ENCODE results near the gene TRIM40. TPM values are rescaled to one million over a fixed set of nuclear protein-coding genes. Genes with fewer than 3 reads are reported as not detected.

The TRIM40 gene
- total and polyA plus RNA-seq, 2 of the 13 experiments (the other 11 are each of a cell fraction or from before 2014, with no cell fraction given), result 0.58 TPM; not detected in 1

- Histone ChIP-seq H3K36me3 (replicated peaks in 1 of 2; ENCODE audit: control insufficient read depth in 1 of 2, insufficient read depth in 2 of 2, low read length in 2 of 2) (no peaks in the 10 kb centered on the region), H3K9ac (ENCODE audit: insufficient read depth, low read depth, low read length) (no peak overlapping the region), H3K27ac (ENCODE audit: extremely low read length, insufficient read depth, low read length) (no peak overlapping the region), H3K27me3 (ENCODE audit: control insufficient read depth in 1 of 2, insufficient read depth in 2 of 2, low read length in 2 of 2) (no peaks in the 10 kb centered on the region), H4K20me1 (ENCODE audit: insufficient read depth, low read length) (no peaks in the 10 kb centered on the region), H3K4me3 (replicated peaks in 1 of 3; ENCODE audit: insufficient read depth in 1 of 3, low read depth in 2 of 3, low read length in 3 of 3) (no peak overlapping the region), H3K4me1 (ENCODE audit: insufficient read depth, low read length) (peaks cover 64% of the 10 kb centered on the region), H3K9me3 (ENCODE audit: low read length) (no peaks in the 10 kb centered on the region), H2AFZ (ENCODE audit: low read length) (no peak overlapping the region), H3K79me2 (ENCODE audit: insufficient read depth, low read length) (no peaks in the 10 kb centered on the region), H3K4me2 (ENCODE audit: low read depth, low read length) (no peak overlapping the region)
- no TSS peak for BruUV-seq (replicated peaks)
- ChIA-PET POLR2A (no interaction called here), CTCF (ENCODE audit: low intra/inter-chr PET ratio, low total read pairs) (no interaction called here)
- in situ Hi-C loops (cut with HindIII; ENCODE audit: extremely low pct_ligation_motif_present, low pct_unique_long_range_greater_than_20kb), result no loop called here
- no peak for ATAC-seq
- intact Hi-C loops (cut with micrococcal nuclease; ENCODE audit: unreplicated experiment), result no loop called here
- no peak for FAIRE-seq
- 95% methylated on average over 2 of the region's 2 CpGs for WGBS (ENCODE audit: low lambda C conversion rate)
- no peak for DNase-seq (ENCODE audit: low spot score)
- TF ChIP-seq HOXD1 (CRISPR knock-in tag; IDR thresholded peaks at IDR 0.05) (no peak), ZNF569 (CRISPR knock-in tag; IDR thresholded peaks at IDR 0.05; ENCODE audit: borderline replicate concordance) (no peak), NR3C1 (CRISPR knock-in tag; IDR thresholded peaks at IDR 0.05) (no peak), E2F5 (CRISPR knock-in tag; conservative IDR thresholded peaks at IDR 0.05) (no peak), ZNF17 (CRISPR knock-in tag; IDR thresholded peaks at IDR 0.05) (no peak), KDM5A (IDR thresholded peaks at IDR 0.05; ENCODE audit: borderline replicate concordance, low read length) (no peak), HIVEP1 (CRISPR knock-in tag; IDR thresholded peaks at IDR 0.05) (no peak), DNMT3B (CRISPR knock-in tag; conservative IDR thresholded peaks at IDR 0.05) (no peak), ZC3H13 (CRISPR knock-in tag; IDR thresholded peaks at IDR 0.05) (no peak), MBD4 (IDR thresholded peaks at IDR 0.05; ENCODE audit: borderline replicate concordance, low read length) (no peak), SNRNP70 (IDR thresholded peaks at IDR 0.05; ENCODE audit: low read depth, low read length) (no peak), ZNF232 (CRISPR knock-in tag; IDR thresholded peaks at IDR 0.05; ENCODE audit: borderline replicate concordance) (no peak), SMARCC2 (IDR thresholded peaks at IDR 0.05) (no peak), ZNF12 (CRISPR knock-in tag; IDR thresholded peaks at IDR 0.05) (no peak)
- TF ChIP-seq, protein P1, sequence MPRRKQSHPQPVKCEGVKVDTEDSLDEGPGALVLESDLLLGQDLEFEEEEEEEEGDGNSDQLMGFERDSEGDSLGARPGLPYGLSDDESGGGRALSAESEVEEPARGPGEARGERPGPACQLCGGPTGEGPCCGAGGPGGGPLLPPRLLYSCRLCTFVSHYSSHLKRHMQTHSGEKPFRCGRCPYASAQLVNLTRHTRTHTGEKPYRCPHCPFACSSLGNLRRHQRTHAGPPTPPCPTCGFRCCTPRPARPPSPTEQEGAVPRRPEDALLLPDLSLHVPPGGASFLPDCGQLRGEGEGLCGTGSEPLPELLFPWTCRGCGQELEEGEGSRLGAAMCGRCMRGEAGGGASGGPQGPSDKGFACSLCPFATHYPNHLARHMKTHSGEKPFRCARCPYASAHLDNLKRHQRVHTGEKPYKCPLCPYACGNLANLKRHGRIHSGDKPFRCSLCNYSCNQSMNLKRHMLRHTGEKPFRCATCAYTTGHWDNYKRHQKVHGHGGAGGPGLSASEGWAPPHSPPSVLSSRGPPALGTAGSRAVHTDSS (CRISPR knock-in tag; conservative IDR thresholded peaks at IDR 0.05), result no peak
- TF ChIP-seq, protein P2, sequence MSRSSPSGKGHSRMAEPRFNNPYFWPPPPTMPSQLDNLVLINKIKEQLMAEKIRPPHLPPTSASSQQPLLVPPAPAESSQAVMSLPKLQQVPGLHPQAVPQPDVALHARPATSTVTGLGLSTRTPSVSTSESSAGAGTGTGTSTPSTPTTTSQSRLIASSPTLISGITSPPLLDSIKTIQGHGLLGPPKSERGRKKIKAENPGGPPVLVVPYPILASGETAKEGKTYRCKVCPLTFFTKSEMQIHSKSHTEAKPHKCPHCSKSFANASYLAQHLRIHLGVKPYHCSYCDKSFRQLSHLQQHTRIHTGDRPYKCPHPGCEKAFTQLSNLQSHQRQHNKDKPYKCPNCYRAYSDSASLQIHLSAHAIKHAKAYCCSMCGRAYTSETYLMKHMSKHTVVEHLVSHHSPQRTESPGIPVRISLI (CRISPR knock-in tag; IDR thresholded peaks at IDR 0.05; ENCODE audit: borderline replicate concordance), result no peak
- TF ChIP-seq, protein P3, sequence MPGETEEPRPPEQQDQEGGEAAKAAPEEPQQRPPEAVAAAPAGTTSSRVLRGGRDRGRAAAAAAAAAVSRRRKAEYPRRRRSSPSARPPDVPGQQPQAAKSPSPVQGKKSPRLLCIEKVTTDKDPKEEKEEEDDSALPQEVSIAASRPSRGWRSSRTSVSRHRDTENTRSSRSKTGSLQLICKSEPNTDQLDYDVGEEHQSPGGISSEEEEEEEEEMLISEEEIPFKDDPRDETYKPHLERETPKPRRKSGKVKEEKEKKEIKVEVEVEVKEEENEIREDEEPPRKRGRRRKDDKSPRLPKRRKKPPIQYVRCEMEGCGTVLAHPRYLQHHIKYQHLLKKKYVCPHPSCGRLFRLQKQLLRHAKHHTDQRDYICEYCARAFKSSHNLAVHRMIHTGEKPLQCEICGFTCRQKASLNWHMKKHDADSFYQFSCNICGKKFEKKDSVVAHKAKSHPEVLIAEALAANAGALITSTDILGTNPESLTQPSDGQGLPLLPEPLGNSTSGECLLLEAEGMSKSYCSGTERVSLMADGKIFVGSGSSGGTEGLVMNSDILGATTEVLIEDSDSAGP (CRISPR knock-in tag; IDR thresholded peaks at IDR 0.05; ENCODE audit: borderline replicate concordance), result no peak
- TF ChIP-seq, protein P4, sequence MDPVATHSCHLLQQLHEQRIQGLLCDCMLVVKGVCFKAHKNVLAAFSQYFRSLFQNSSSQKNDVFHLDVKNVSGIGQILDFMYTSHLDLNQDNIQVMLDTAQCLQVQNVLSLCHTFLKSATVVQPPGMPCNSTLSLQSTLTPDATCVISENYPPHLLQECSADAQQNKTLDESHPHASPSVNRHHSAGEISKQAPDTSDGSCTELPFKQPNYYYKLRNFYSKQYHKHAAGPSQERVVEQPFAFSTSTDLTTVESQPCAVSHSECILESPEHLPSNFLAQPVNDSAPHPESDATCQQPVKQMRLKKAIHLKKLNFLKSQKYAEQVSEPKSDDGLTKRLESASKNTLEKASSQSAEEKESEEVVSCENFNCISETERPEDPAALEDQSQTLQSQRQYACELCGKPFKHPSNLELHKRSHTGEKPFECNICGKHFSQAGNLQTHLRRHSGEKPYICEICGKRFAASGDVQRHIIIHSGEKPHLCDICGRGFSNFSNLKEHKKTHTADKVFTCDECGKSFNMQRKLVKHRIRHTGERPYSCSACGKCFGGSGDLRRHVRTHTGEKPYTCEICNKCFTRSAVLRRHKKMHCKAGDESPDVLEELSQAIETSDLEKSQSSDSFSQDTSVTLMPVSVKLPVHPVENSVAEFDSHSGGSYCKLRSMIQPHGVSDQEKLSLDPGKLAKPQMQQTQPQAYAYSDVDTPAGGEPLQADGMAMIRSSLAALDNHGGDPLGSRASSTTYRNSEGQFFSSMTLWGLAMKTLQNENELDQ (CRISPR knock-in tag; IDR thresholded peaks at IDR 0.05; ENCODE audit: borderline replicate concordance), result no peak
These were observed 22.1 kb downstream of the TRIM40 start for GRCh38 chr6:30157999-30158398.

All from HepG2 (cell line).